ENCODE data around the gene TCTN3. TPM values are rescaled to one million over a fixed set of nuclear protein-coding genes. Genes with fewer than 3 reads are reported as not detected.
"Not testable (repeated sequence)": the region's sequence is repeated elsewhere in the genome, so short reads cannot be mapped to it uniquely, and the experiment has no call there.

TCTN3 gene
- polyA plus RNA-seq, 6 donors from 2014 or later: 22.1 to 42.3 (median 35.2) TPM

- Mint-ChIP-seq H3K4me3 (no peak overlapping the region), H3K27me3 (no peaks in the 10 kb centered on the region), H3K36me3 (peaks cover 12 to 21% of the 10 kb centered on the region in 2 donors), H3K4me1 (peaks cover 0 to 4% (median 0%) of the 10 kb centered on the region in 3 donors), H3K27ac (no peak overlapping the region), H3K9me3 (no peaks in the 10 kb centered on the region)
- ATAC-seq (ENCODE audit: low read depth in 2 of 2): no peak
- no peak for DNase-seq
Observed at GRCh38 chr10:95644901-95645300, 48.8 kb downstream of the TCTN3 start.

GRCh38 chr10:95640891-95641315 is 52.8 kb downstream of the TCTN3 start:
- no peaks in the 10 kb centered on the region for H3K27me3 Mint-ChIP-seq
- peaks cover 0 to under 1% (median 0%) of the 10 kb centered on the region in 3 donors for H3K4me1 Mint-ChIP-seq
- H3K27ac Mint-ChIP-seq: no peak overlapping the region
- DNase-seq: no peak
- peak overlapping the region in 1 of 8 donors; percentile 58 for H3K4me3 Mint-ChIP-seq
- no peaks in the 10 kb centered on the region for H3K9me3 Mint-ChIP-seq
- ATAC-seq (ENCODE audit: low read depth in 2 of 2): no peak
- peaks cover 8 to 17% of the 10 kb centered on the region in 2 donors for H3K36me3 Mint-ChIP-seq

DNA sequence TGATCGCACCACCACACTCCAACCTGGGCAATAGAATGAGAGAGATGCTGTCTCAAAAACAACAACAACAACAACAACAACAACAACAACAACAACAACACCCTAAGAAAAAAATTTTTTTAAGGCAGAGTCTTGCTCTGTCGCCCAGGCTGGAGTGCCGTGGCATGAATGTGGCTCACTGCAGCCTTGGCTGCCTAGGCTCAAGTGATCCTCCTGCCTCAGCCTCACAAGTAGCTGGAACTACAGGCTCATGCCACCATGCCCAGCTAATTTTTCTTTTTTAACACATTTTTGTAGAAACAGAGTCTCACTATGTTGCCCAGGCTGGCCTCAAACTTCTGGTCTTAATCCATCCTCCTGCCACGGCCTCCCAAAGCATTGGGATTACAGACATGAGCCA is 55.8 kb downstream of the TCTN3 start:
- Mint-ChIP-seq H3K9me3 (no peaks in the 10 kb centered on the region), H3K4me3 (no peak overlapping the region), H3K4me1 (no peaks in the 10 kb centered on the region), H3K27ac (no peak overlapping the region), H3K27me3 (no peaks in the 10 kb centered on the region), H3K36me3 (peaks cover 34 to 39% of the 10 kb centered on the region in 2 donors)
- no peak for DNase-seq
- ATAC-seq (ENCODE audit: low read depth in 2 of 2): no peak

GRCh38 chr10:95637140-95637539 is 56.6 kb downstream of the TCTN3 start:
- H3K4me1 Mint-ChIP-seq: no peaks in the 10 kb centered on the region
- peaks cover 36 to 40% of the 10 kb centered on the region in 2 donors for H3K36me3 Mint-ChIP-seq
- no peaks in the 10 kb centered on the region for H3K9me3 Mint-ChIP-seq
- no peaks in the 10 kb centered on the region for H3K27me3 Mint-ChIP-seq
- H3K27ac Mint-ChIP-seq: no peak overlapping the region
- no peak overlapping the region for H3K4me3 Mint-ChIP-seq
- no peak for ATAC-seq (ENCODE audit: low read depth in 2 of 2)
- no peak for DNase-seq

DNA sequence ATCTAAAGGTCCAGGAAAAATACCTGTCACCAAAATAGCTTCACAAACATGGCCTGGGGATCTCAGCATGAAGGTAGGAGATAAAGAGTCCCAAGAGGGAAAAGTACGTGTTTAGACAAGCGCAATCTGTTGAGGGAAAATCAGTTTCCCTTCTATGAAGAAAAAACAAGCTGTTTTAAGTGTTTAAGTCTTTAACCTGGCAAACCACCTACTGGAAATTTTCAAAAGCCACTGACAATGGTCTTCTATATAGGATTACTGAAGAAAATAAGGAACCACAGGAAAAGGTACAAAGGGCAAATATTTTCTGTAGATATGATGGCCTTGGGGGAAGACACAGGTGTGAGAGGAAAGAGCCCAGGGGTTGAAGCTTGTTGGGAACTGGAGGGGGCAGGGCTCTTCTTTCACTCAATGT is 58.4 kb downstream of the TCTN3 start:
- Mint-ChIP-seq H3K4me3 (no peak overlapping the region), H3K27me3 (no peaks in the 10 kb centered on the region), H3K36me3 (peaks cover 28 to 33% of the 10 kb centered on the region in 2 donors), H3K27ac (peak overlapping the region in 1 of 6 donors; percentile 53), H3K4me1 (no peaks in the 10 kb centered on the region), H3K9me3 (no peaks in the 10 kb centered on the region)
- ATAC-seq (ENCODE audit: low read depth in 2 of 2): no peak
- no peak for DNase-seq

GRCh38 chr10:95628786-95629185 is 64.9 kb downstream of the TCTN3 start:
- Mint-ChIP-seq H3K9me3 (no peaks in the 10 kb centered on the region), H3K4me3 (no peak overlapping the region), H3K27me3 (no peaks in the 10 kb centered on the region), H3K4me1 (no peaks in the 10 kb centered on the region), H3K27ac (no peak overlapping the region), H3K36me3 (peaks cover 38 to 40% of the 10 kb centered on the region in 2 donors)
- DNase-seq (no peak), ATAC-seq (ENCODE audit: low read depth in 2 of 2) (no peak)

GRCh38 chr10:95626500-95626899 is 67.2 kb downstream of the TCTN3 start:
- Mint-ChIP-seq H3K36me3 (peaks cover 25 to 26% of the 10 kb centered on the region in 2 donors), H3K27ac (no peak overlapping the region), H3K4me1 (no peaks in the 10 kb centered on the region), H3K4me3 (no peak overlapping the region), H3K27me3 (no peaks in the 10 kb centered on the region), H3K9me3 (no peaks in the 10 kb centered on the region)
- no peak for ATAC-seq (ENCODE audit: low read depth in 2 of 2)
- DNase-seq: no peak

DNA sequence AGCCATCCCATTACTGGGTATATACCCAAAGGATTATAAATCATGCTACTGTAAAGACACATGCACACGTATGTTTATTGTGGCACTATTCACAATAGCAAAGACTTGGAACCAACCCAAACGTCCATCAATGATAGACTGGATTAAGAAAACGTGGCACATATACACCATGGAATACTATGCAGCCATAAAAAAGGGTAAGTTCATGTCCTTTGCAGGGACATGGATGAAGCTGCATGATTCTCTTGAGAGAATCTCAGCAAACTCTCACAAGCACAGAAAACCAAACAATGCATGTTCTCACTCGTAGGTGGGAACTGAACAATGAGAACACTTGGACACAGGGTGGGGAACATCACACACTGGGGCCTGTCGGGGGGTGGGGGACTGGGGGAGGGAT is 73.3 kb downstream of the TCTN3 start:
- H3K4me1 Mint-ChIP-seq; H3K27me3 Mint-ChIP-seq; H3K27ac Mint-ChIP-seq; H3K9me3 Mint-ChIP-seq; H3K4me3 Mint-ChIP-seq; DNase-seq; ATAC-seq (ENCODE audit: low read depth in 2 of 2): not testable (repeated sequence)
- peaks cover 16 to 31% of the 10 kb centered on the region in 2 donors for H3K36me3 Mint-ChIP-seq

GRCh38 chr10:95618101-95618500 is 75.6 kb downstream of the TCTN3 start:
- no peak for ATAC-seq (ENCODE audit: low read depth in 2 of 2)
- Mint-ChIP-seq H3K4me3 (no peak overlapping the region), H3K27me3 (no peaks in the 10 kb centered on the region), H3K9me3 (peaks cover 0 to 2% (median 0%) of the 10 kb centered on the region in 7 donors), H3K27ac (peak overlapping the region in 1 of 6 donors; percentile 93), H3K36me3 (peaks cover 34 to 41% of the 10 kb centered on the region in 2 donors), H3K4me1 (peaks cover 0 to 3% (median 0%) of the 10 kb centered on the region in 3 donors)
- DNase-seq: no peak

DNA sequence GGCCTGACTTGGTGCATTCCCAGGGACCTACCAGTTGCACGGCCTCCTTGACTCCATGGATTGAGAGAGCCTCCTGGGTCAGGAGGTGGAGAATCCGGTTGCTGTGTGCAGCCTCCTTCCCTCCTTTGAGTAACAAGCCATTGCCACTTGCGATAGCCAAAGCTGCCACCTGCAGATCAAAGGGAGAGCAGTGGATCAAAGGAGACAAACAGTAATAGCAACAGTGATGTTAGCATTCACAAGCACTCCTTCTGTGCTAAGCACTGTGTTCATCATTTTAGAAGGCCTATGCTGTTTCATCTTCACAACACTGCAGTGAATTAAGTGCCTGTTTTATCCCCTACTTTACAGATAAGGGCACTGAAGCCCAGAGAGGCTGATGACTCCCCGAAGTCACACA is 77.3 kb downstream of the TCTN3 start:
- no peaks in the 10 kb centered on the region for H3K27me3 Mint-ChIP-seq
- peaks cover 0 to 3% (median 0%) of the 10 kb centered on the region in 3 donors for H3K4me1 Mint-ChIP-seq
- no peak for DNase-seq
- H3K4me3 Mint-ChIP-seq: no peak overlapping the region
- ATAC-seq (ENCODE audit: low read depth in 2 of 2): no peak
- peaks cover 0 to 2% (median 0%) of the 10 kb centered on the region in 7 donors for H3K9me3 Mint-ChIP-seq
- H3K36me3 Mint-ChIP-seq: peaks cover 42 to 50% of the 10 kb centered on the region in 2 donors
- H3K27ac Mint-ChIP-seq: no peak overlapping the region

Other genes with a start within 250 kb of the TCTN3 start
- gene SORBS1, start 132.6 kb downstream of the TCTN3 start, polyA plus RNA-seq (ENCODE audit: low read depth in 6 of 6): under 1 TPM in 2 of 6 donors, not detected in 4; 0.13 to 0.94 TPM
- 10 to 100 TPM; 32.7 to 61.8 (median 45.5) TPM for gene ALDH18A1, start 37.2 kb downstream of the TCTN3 start, polyA plus RNA-seq (ENCODE audit: low read depth in 6 of 6)
- 10 to 100 TPM; 39.0 to 59.2 (median 48.9) TPM for gene ENTPD1, start 62.2 kb upstream of the TCTN3 start, polyA plus RNA-seq (ENCODE audit: low read depth in 6 of 6)
- under 1 TPM in 3 of 6 donors, not detected in 3; 0.20 to 0.37 (median 0.22) TPM for gene CC2D2B, start 214.0 kb upstream of the TCTN3 start, polyA plus RNA-seq (ENCODE audit: low read depth in 6 of 6)